ENCODE measurements around the gene C18orf63. TPM values are rescaled to one million over a fixed set of nuclear protein-coding genes. Genes with fewer than 3 reads are reported as not detected.
"Not testable (repeated sequence)": the region's sequence is repeated elsewhere in the genome, so short reads cannot be mapped to it uniquely, and the experiment has no call there.

The C18orf63 gene
- under 1 TPM in 1 of 5 donors, not detected in 4; 0.04 TPM for polyA plus RNA-seq (ENCODE audit: insufficient read depth in 1 of 5, insufficient read length in 5 of 5, low replicate concordance in 1 of 5)
- long read RNA-seq, donor 1, result 0 reads
- long read RNA-seq, donor 2, result 0 reads
- long read RNA-seq, donor 3, result 0 reads
- long read RNA-seq, donor 4, result 0 reads
- long read RNA-seq, donor 5, result 0 reads
- long read RNA-seq, donor 6, result 0 reads
- long read RNA-seq, donor 7, result 0 reads
- long read RNA-seq, donor 8, result 0 reads

GRCh38 chr18:74315464-74316256 lies at the start of gene C18orf63:
C18orf63 (plus strand) TSS chr18:74315839; CDS start chr18:74317866, 2,027 bp downstream.
- DNase-seq, result no peak

- no peak for DNase-seq
Measured at GRCh38 chr18:74266161-74266560, 49.5 kb upstream of the C18orf63 start.

GRCh38 chr18:74268175-74268574 lies 47.5 kb upstream of the C18orf63 start:
- no peak for DNase-seq

- no peak for DNase-seq
Measured at GRCh38 chr18:74268933-74269620, 46.6 kb upstream of the C18orf63 start.

GRCh38 chr18:74271635-74272034 lies 44.0 kb upstream of the C18orf63 start:
- no peak for DNase-seq

GRCh38 chr18:74273394-74273793 lies 42.2 kb upstream of the C18orf63 start:
- DNase-seq, result no peak

- DNase-seq, result no peak
Measured at GRCh38 chr18:74274700-74275099, 40.9 kb upstream of the C18orf63 start.

GRCh38 chr18:74275736-74276135 lies 39.9 kb upstream of the C18orf63 start:
- DNase-seq, result no peak

- DNase-seq, result no peak
Measured at GRCh38 chr18:74276609-74277008, 39.0 kb upstream of the C18orf63 start.

- no peak for DNase-seq
Measured at GRCh38 chr18:74277296-74277695, 38.3 kb upstream of the C18orf63 start.

- no peak for DNase-seq
Measured at GRCh38 chr18:74278058-74278457, 37.6 kb upstream of the C18orf63 start.

- DNase-seq, result no peak
Measured at GRCh38 chr18:74278983-74279382, 36.7 kb upstream of the C18orf63 start.

- DNase-seq, result no peak
Measured at GRCh38 chr18:74281011-74281979, 34.3 kb upstream of the C18orf63 start.

GRCh38 chr18:74281980-74282754 lies 33.5 kb upstream of the C18orf63 start:
- no peak for DNase-seq

- DNase-seq, result no peak
Measured at GRCh38 chr18:74282755-74283554, 32.7 kb upstream of the C18orf63 start.

- DNase-seq, result no peak
Measured at GRCh38 chr18:74283646-74284045, 32.0 kb upstream of the C18orf63 start.

- DNase-seq, result peak; percentile 70 to 74
Measured at GRCh38 chr18:74284191-74284979, 31.3 kb upstream of the C18orf63 start.

GRCh38 chr18:74284980-74285355 lies 30.7 kb upstream of the C18orf63 start:
- no peak for DNase-seq

GRCh38 chr18:74285583-74285982 lies 30.1 kb upstream of the C18orf63 start:
- not testable (repeated sequence) for DNase-seq
